ENCODE results near the gene CD82. TPM values are rescaled to one million over a fixed set of nuclear protein-coding genes. Genes with fewer than 3 reads are reported as not detected.

The CD82 gene
- total and polyA plus RNA-seq, 2 of the 8 experiments (the other 6 are each of a cell fraction or from before 2014, with no cell fraction given), result 7.9 to 10.3 TPM

GRCh38 chr11:44519989-44520737 lies 45.3 kb upstream of the CD82 start (continued):
- TF ChIP-seq CTCF (IDR thresholded peaks at IDR 0.05; ENCODE audit: control extremely low read depth in 1 of 3, insufficient read depth in 1 of 3, low read depth in 1 of 3, low read length in 3 of 3) (no peak), BRCA1 (IDR thresholded peaks at IDR 0.05; ENCODE audit: low read depth, low read length) (no peak), NANOG (IDR thresholded peaks at IDR 0.05; ENCODE audit: insufficient read depth, low read depth, low read length, poor library complexity, severe bottlenecking) (no peak), EZH2 (IDR thresholded peaks at IDR 0.05; ENCODE audit: low read depth, low read length, severe bottlenecking) (no peak)
